K562 (cell line): ENCODE results near the gene IL20RA. TPM values are rescaled to one million over a fixed set of nuclear protein-coding genes. Genes with fewer than 3 reads are reported as not detected.

Experiments
- ASH1L ChIP-seq: fragments of 450-650 bp; IDR thresholded peaks from 2 replicates; pipeline ENCODE4 v1.6.1; 2018; ENCODE audit warnings: borderline replicate concordance, mild to moderate bottlenecking, low read depth; ENCODE audit not compliant: partially characterized antibody
- ZNF318 ChIP-seq, 2 experiments: fragments of 450-650 bp; IDR thresholded peaks; 2 replicates each; pipeline ENCODE4 v1.6.1; 2016; ENCODE audit warnings: mild to moderate bottlenecking in 2 of 2, borderline replicate concordance in 1 of 2, low read depth in 1 of 2, moderate library complexity in 1 of 2
- polyA plus RNA-seq, 8 experiments: library from polyadenylated mRNA; depleted of rRNA in 4 of 8; stranded (reverse) in 5 of 8; unstranded in 3 of 8; fragments of >200 nt; fragmentation: Nextera tagmentation in 2 of 8; fragmentation: Illumina TruSeq in 1 of 8; extraction: Ambion mirVana in 2 of 8; extraction: Trizol in 1 of 8; gene quantifications; 2 replicates each; pipeline versions ENCODE4 v1.2.1 to v1.2.3, GENCODE V29; 2011 to 2014; ENCODE audit warnings: inconsistent platforms in 1 of 8, missing spikeins in 1 of 8
- total RNA-seq, 7 experiments: library from RNA; depleted of rRNA in 6 of 7; stranded (reverse); fragments of >200 nt in 6 of 7; fragmentation: Illumina TruSeq in 2 of 7; extraction: Trizol in 2 of 7; gene quantifications; 2 replicates each; pipeline versions ENCODE4 v1.2.1 to v1.2.3, GENCODE V29; 2011 to 2021; ENCODE audit warnings: low replicate concordance in 1 of 7

Gene IL20RA
- total and polyA plus RNA-seq, 9 of the 15 experiments (the other 6 are each of a cell fraction or from before 2014, with no cell fraction given), result not detected

GRCh38 chr6:136985502-136985901 lies 59.3 kb downstream of the IL20RA start (continued):
- TF ChIP-seq ZNF318 (IDR thresholded peaks at IDR 0.05; ENCODE audit: borderline replicate concordance in 1 of 2, low read depth in 1 of 2) (no peak), ASH1L (no peak)
- TF ChIP-seq, all 486 proteins: peak for 0
